SK-N-SH treated with all-trans-retinoic acid at 6 μM for 48 hours (cell line): ENCODE measurements around the gene PLEKHA1.

Experiments used
- ARNTL ChIP-seq: fragments of 450-650 bp; formaldehyde crosslinking; IDR thresholded peaks from 2 replicates; pipeline ENCODE4 v1.5.0; 2020; ENCODE audit warnings: low read depth, mild to moderate bottlenecking, moderate library complexity, borderline replicate concordance
- CREB5 ChIP-seq: fragments of 250-450 bp; sonication (Bioruptor Pico); IDR thresholded peaks from 2 replicates; pipeline ENCODE4 v1.5.1; 2020; ENCODE audit warnings: low read depth, mild to moderate bottlenecking, moderate library complexity
- PATZ1 ChIP-seq: fragments of 250-450 bp; sonication (Bioruptor Pico); IDR thresholded peaks from 2 replicates; pipeline ENCODE4 v1.8.0; 2020; ENCODE audit warnings: mild to moderate bottlenecking, moderate library complexity, borderline replicate concordance
- POU6F1 ChIP-seq: fragments of 250-450 bp; sonication (Bioruptor Pico); IDR thresholded peaks from 2 replicates; pipeline ENCODE4 v1.8.0; 2021; ENCODE audit warnings: low read depth, mild to moderate bottlenecking, moderate library complexity, borderline replicate concordance
- TOX ChIP-seq: fragments of 250-450 bp; sonication (Bioruptor Pico); IDR thresholded peaks from 2 replicates; pipeline ENCODE4 v1.8.0; 2021; ENCODE audit warnings: mild to moderate bottlenecking, moderate library complexity, borderline replicate concordance
- ZC3H10 ChIP-seq: fragments of 250-450 bp; sonication (Bioruptor Pico); IDR thresholded peaks from 2 replicates; pipeline ENCODE4 v1.5.1; 2021; ENCODE audit warnings: mild to moderate bottlenecking, moderate library complexity
- ZNF565 ChIP-seq: fragments of 450-650 bp; formaldehyde crosslinking; conservative IDR thresholded peaks from 2 replicates; pipeline ENCODE4 v1.5.0; 2020; ENCODE audit warnings: low read depth, mild to moderate bottlenecking, moderate library complexity
- ZNF70 ChIP-seq: fragments of 450-650 bp; formaldehyde crosslinking; IDR thresholded peaks from 2 replicates; pipeline ENCODE4 v1.5.0; 2020; ENCODE audit warnings: mild to moderate bottlenecking, moderate library complexity

- TF ChIP-seq POU6F1 (CRISPR knock-in tag) (no peak), ZNF565 (CRISPR knock-in tag) (no peak), PATZ1 (no peak), CREB5 (CRISPR knock-in tag) (no peak), ARNTL (CRISPR knock-in tag) (no peak), TOX (CRISPR knock-in tag) (no peak), ZC3H10 (CRISPR knock-in tag) (no peak), ZNF70 (CRISPR knock-in tag) (no peak)
Measured at GRCh38 chr10:122343135-122343800, 31.2 kb upstream of the PLEKHA1 start.
